ENCODE results near the gene AXDND1. TPM values are rescaled to one million over a fixed set of nuclear protein-coding genes. Genes with fewer than 3 reads are reported as not detected.
A peak's percentile ranks its signal among the peaks of the same experiment; 100 is the strongest.

AXDND1 gene
- total and polyA plus RNA-seq, 2 experiments from 2014 or later: not detected

DNA sequence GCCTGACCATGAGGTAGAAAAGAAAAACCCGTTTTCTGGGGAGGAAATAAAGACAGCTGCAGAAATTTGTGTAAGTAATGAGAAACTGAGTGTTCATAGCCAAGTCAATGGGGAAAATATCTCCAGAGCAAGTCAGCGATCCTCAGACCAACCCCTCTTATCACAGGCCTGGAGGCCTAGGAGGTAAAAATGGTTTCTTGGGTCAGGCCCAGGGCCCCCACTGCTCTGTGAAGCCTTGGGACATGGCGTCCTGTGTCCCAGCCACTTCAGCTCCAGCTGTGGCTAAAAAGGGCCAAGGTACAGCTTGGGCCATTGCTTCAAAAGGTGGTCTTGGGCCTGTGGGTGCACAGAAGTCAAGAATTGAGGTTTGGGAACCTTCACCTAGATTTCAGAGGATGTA is 108.9 kb downstream of the AXDND1 start:
- H3K27me3 Mint-ChIP-seq (ENCODE audit: insufficient read depth, low read depth, poor library complexity): no peaks in the 10 kb centered on the region
- ATAC-seq (no peak), DNase-seq (ENCODE audit: low spot score) (no peak)
- Histone ChIP-seq H3K36me3 (ENCODE audit: insufficient read depth) (peaks cover 13% of the 10 kb centered on the region; the same call in 1 of the 2 replicates), H3K9me2 (ENCODE audit: insufficient read depth) (no peaks in the 10 kb centered on the region), H3K4me2 (no peak overlapping the region), H3K79me2 (replicated peaks; ENCODE audit: insufficient read depth) (no peaks in the 10 kb centered on the region), H2AFZ (no peak overlapping the region), H3K4me3 (no peak overlapping the region), H4K20me1 (replicated peaks; ENCODE audit: insufficient read depth) (no peaks in the 10 kb centered on the region), H3F3A (replicated peaks; ENCODE audit: low read depth) (no peaks in the 10 kb centered on the region), H3K27ac (ENCODE audit: low read depth) (no peak overlapping the region), H3K27me3 (ENCODE audit: insufficient read depth) (no peaks in the 10 kb centered on the region), H3K4me1 (ENCODE audit: insufficient read depth) (no peaks in the 10 kb centered on the region)
- no peak overlapping the region for H3K4me3 Mint-ChIP-seq
- H3K27ac Mint-ChIP-seq: no peak overlapping the region
- H3K4me1 Mint-ChIP-seq: no peaks in the 10 kb centered on the region
- peaks cover 67% of the 10 kb centered on the region for H3K9me3 Mint-ChIP-seq
- TF ChIP-seq NANOG (IDR thresholded peaks at IDR 0.05; ENCODE audit: borderline replicate concordance): no peak
- TF ChIP-seq, protein P1, sequence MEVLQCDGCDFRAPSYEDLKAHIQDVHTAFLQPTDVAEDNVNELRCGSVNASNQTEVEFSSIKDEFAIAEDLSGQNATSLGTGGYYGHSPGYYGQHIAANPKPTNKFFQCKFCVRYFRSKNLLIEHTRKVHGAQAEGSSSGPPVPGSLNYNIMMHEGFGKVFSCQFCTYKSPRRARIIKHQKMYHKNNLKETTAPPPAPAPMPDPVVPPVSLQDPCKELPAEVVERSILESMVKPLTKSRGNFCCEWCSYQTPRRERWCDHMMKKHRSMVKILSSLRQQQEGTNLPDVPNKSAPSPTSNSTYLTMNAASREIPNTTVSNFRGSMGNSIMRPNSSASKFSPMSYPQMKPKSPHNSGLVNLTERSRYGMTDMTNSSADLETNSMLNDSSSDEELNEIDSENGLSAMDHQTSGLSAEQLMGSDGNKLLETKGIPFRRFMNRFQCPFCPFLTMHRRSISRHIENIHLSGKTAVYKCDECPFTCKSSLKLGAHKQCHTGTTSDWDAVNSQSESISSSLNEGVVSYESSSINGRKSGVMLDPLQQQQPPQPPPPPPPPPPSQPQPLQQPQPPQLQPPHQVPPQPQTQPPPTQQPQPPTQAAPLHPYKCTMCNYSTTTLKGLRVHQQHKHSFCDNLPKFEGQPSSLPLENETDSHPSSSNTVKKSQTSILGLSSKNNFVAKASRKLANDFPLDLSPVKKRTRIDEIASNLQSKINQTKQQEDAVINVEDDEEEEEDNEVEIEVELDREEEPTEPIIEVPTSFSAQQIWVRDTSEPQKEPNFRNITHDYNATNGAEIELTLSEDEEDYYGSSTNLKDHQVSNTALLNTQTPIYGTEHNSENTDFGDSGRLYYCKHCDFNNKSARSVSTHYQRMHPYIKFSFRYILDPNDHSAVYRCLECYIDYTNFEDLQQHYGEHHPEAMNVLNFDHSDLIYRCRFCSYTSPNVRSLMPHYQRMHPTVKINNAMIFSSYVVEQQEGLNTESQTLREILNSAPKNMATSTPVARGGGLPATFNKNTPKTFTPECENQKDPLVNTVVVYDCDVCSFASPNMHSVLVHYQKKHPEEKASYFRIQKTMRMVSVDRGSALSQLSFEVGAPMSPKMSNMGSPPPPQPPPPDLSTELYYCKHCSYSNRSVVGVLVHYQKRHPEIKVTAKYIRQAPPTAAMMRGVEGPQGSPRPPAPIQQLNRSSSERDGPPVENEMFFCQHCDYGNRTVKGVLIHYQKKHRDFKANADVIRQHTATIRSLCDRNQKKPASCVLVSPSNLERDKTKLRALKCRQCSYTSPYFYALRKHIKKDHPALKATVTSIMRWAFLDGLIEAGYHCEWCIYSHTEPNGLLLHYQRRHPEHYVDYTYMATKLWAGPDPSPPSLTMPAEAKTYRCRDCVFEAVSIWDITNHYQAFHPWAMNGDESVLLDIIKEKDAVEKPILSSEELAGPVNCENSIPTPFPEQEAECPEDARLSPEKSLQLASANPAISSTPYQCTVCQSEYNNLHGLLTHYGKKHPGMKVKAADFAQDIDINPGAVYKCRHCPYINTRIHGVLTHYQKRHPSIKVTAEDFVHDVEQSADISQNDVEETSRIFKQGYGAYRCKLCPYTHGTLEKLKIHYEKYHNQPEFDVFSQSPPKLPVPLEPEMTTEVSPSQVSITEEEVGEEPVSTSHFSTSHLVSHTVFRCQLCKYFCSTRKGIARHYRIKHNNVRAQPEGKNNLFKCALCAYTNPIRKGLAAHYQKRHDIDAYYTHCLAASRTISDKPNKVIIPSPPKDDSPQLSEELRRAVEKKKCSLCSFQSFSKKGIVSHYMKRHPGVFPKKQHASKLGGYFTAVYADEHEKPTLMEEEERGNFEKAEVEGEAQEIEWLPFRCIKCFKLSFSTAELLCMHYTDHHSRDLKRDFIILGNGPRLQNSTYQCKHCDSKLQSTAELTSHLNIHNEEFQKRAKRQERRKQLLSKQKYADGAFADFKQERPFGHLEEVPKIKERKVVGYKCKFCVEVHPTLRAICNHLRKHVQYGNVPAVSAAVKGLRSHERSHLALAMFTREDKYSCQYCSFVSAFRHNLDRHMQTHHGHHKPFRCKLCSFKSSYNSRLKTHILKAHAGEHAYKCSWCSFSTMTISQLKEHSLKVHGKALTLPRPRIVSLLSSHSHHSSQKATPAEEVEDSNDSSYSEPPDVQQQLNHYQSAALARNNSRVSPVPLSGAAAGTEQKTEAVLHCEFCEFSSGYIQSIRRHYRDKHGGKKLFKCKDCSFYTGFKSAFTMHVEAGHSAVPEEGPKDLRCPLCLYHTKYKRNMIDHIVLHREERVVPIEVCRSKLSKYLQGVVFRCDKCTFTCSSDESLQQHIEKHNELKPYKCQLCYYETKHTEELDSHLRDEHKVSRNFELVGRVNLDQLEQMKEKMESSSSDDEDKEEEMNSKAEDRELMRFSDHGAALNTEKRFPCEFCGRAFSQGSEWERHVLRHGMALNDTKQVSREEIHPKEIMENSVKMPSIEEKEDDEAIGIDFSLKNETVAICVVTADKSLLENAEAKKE (CRISPR knock-in tag; IDR thresholded peaks at IDR 0.05): no peak
- no peak for TF ChIP-seq ZNF331 (CRISPR knock-in tag; IDR thresholded peaks at IDR 0.05; ENCODE audit: low read depth)
- TF ChIP-seq STAT1 (IDR thresholded peaks at IDR 0.05; ENCODE audit: unreplicated experiment): no peak
- peaks cover 54% of the 10 kb centered on the region for H3K36me3 Mint-ChIP-seq (ENCODE audit: low read depth)

- DNase-seq (ENCODE audit: low spot score): peak; percentile 8
- no peak overlapping the region for H3K4me3 ChIP-seq
- no peaks in the 10 kb centered on the region for H3K79me2 ChIP-seq (replicated peaks; ENCODE audit: insufficient read depth)
- no peak overlapping the region for H3K27ac ChIP-seq (ENCODE audit: low read depth)
- no peaks in the 10 kb centered on the region for H3K4me1 ChIP-seq (ENCODE audit: insufficient read depth)
- no peaks in the 10 kb centered on the region for H3K4me1 Mint-ChIP-seq
- H3K36me3 ChIP-seq (ENCODE audit: insufficient read depth): 0 out of 2 replicates have a peak, but pooled peaks cover 13% of the 10 kb centered on the region
- H3K4me2 ChIP-seq: no peak overlapping the region
- H3K27ac Mint-ChIP-seq: no peak overlapping the region
- no peaks in the 10 kb centered on the region for H3K27me3 ChIP-seq (ENCODE audit: insufficient read depth)
- H3K9me3 Mint-ChIP-seq: peaks cover 83% of the 10 kb centered on the region
- ATAC-seq: no peak
- no peak overlapping the region for H3K4me3 Mint-ChIP-seq
- no peaks in the 10 kb centered on the region for H4K20me1 ChIP-seq (replicated peaks; ENCODE audit: insufficient read depth)
- no peaks in the 10 kb centered on the region for H3K27me3 Mint-ChIP-seq (ENCODE audit: insufficient read depth, low read depth, poor library complexity)
- no peaks in the 10 kb centered on the region for H3F3A ChIP-seq (replicated peaks; ENCODE audit: low read depth)
- H2AFZ ChIP-seq: no peak overlapping the region
- H3K36me3 Mint-ChIP-seq (ENCODE audit: low read depth): peaks cover 62% of the 10 kb centered on the region
- H3K9me2 ChIP-seq (ENCODE audit: insufficient read depth): no peaks in the 10 kb centered on the region
- TF ChIP-seq ZNF114 (CRISPR knock-in tag; IDR thresholded peaks at IDR 0.05): no peak
- no peak for TF ChIP-seq CTCF (conservative IDR thresholded peaks at IDR 0.05; ENCODE audit: low read depth in 2 of 2)
- no peak for TF ChIP-seq EZH2phosphoT487 (IDR thresholded peaks at IDR 0.05; ENCODE audit: unreplicated experiment)
- TF ChIP-seq POLR2AphosphoS5 (IDR thresholded peaks at IDR 0.05; ENCODE audit: low read depth): no peak
- TF ChIP-seq NANOG (IDR thresholded peaks at IDR 0.05; ENCODE audit: borderline replicate concordance): no peak
- TF ChIP-seq STAT1 (IDR thresholded peaks at IDR 0.05; ENCODE audit: unreplicated experiment): no peak
These were observed 110.7 kb downstream of the AXDND1 start for GRCh38 chr1:179476484-179476883.

All from GM23338 (cell line).